Stimulated activated CD8-positive, alpha-beta memory T cell treated with anti-CD3 and anti-CD28 coated beads, Interleukin-12 subunit alpha, Interleukin-12 subunit beta, amount 100 ng/mL, for 1 hour (primary cell): ENCODE data around the gene AMPD3.

ENCODE experiments used
- DNase-seq: peaks from one replicate; pipeline ENCODE4 v3.0.0-alpha.2; 2020; ENCODE audit warnings: low read depth

Gene AMPD3

GRCh38 chr11:10488934-10489691, 34.0 kb downstream of the AMPD3 start:
- DNase-seq, result no peak

- no peak for DNase-seq
Measured at GRCh38 chr11:10490032-10490397, 35.0 kb downstream of the AMPD3 start.

GRCh38 chr11:10490398-10491241, 35.6 kb downstream of the AMPD3 start:
- no peak for DNase-seq

- no peak for DNase-seq
Measured at GRCh38 chr11:10492084-10492483, 37.0 kb downstream of the AMPD3 start.

- no peak for DNase-seq
Measured at GRCh38 chr11:10493041-10493663, 38.1 kb downstream of the AMPD3 start.

- DNase-seq, result no peak
Measured at GRCh38 chr11:10494636-10495463, 39.8 kb downstream of the AMPD3 start.

- no peak for DNase-seq
Measured at GRCh38 chr11:10495464-10495786, 40.4 kb downstream of the AMPD3 start.

GRCh38 chr11:10496296-10496936, 41.4 kb downstream of the AMPD3 start:
- DNase-seq, result no peak

- no peak for DNase-seq
Measured at GRCh38 chr11:10497371-10498021, 42.4 kb downstream of the AMPD3 start.

GRCh38 chr11:10498022-10498400, 42.9 kb downstream of the AMPD3 start:
- DNase-seq, result no peak

GRCh38 chr11:10498426-10499250, 43.6 kb downstream of the AMPD3 start:
- no peak for DNase-seq

- no peak for DNase-seq
Measured at GRCh38 chr11:10499452-10499851, 44.4 kb downstream of the AMPD3 start.

- DNase-seq, result no peak
Measured at GRCh38 chr11:10499874-10500601, 45.0 kb downstream of the AMPD3 start.

- no peak for DNase-seq
Measured at GRCh38 chr11:10500757-10501684, 46.0 kb downstream of the AMPD3 start.

- no peak for DNase-seq
Measured at GRCh38 chr11:10502065-10502680, 47.1 kb downstream of the AMPD3 start.

GRCh38 chr11:10502770-10503169, 47.7 kb downstream of the AMPD3 start:
- DNase-seq, result no peak

GRCh38 chr11:10503221-10503620, 48.2 kb downstream of the AMPD3 start:
- DNase-seq, result no peak
